HEK293 (cell line): ENCODE data around the gene ANGPTL8.

Experiments used
- CTCF ChIA-PET: fragments of 350-600 bp; formaldehyde crosslinking; extraction: SDS; loops from one replicate; lab custom pipeline; 2021; ENCODE audit warnings: antibody characterized with exemption; lab: Yijun Ruan, JAX
- POLR2A ChIA-PET: fragments of 300-600 bp; formaldehyde crosslinking; extraction: SDS; loops from one replicate; lab custom pipeline; 2020; ENCODE audit warnings: antibody characterized with exemption, inconsistent platforms; lab: Yijun Ruan, JAX
- H3K27ac ChIP-seq: fragments of 200-500 bp; sonication (Bioruptor generic); 2 replicates; pipeline ENCODE4 v1.5.1; 2014; ENCODE audit warnings: low read depth, low read length, control low read depth, inconsistent platforms; ENCODE audit errors: extremely low read depth
- H3K36me3 ChIP-seq, 2 experiments: fragments of 200-500 bp in 1 of 2; sonication (Bioruptor generic) in 1 of 2; 1 replicate in 1 of 2; 2 replicates in 1 of 2; pipeline ENCODE4 v1.5.1; 2014 to 2017; ENCODE audit warnings: inconsistent platforms in 2 of 2, low read length in 2 of 2; ENCODE audit not compliant: control insufficient read depth in 2 of 2, insufficient read depth in 1 of 2
- H3K4me1 ChIP-seq: fragments of 200-500 bp; sonication (Bioruptor generic); 2 replicates; pipeline ENCODE4 v1.5.1; 2014; ENCODE audit warnings: mild to moderate bottlenecking, low read length, inconsistent platforms; ENCODE audit not compliant: control insufficient read depth, insufficient read depth
- H3K4me3 ChIP-seq: 2 replicates; pipeline ENCODE4 v1.5.1; 2011; ENCODE audit warnings: low read depth, mild to moderate bottlenecking, control low read depth, low read length, moderate library complexity
- H3K9me3 ChIP-seq: fragments of 200-500 bp; sonication (Bioruptor generic); 2 replicates; pipeline ENCODE4 v1.5.1; 2014; ENCODE audit warnings: low read depth, low read length, inconsistent platforms; ENCODE audit not compliant: control insufficient read depth, insufficient read depth
- FEZF1 ChIP-seq: fragments of 450-650 bp; formaldehyde crosslinking; IDR thresholded peaks from 2 replicates; pipeline ENCODE4 v1.5.1; 2016; ENCODE audit warnings: missing biosample characterization, missing genetic modification characterization
- GLIS1 ChIP-seq: fragments of 450-650 bp; formaldehyde crosslinking; IDR thresholded peaks from 2 replicates; pipeline ENCODE4 v1.5.1; 2016; ENCODE audit warnings: missing biosample characterization, missing genetic modification characterization
- KLF9 ChIP-seq: fragments of 450-650 bp; formaldehyde crosslinking; IDR thresholded peaks from 2 replicates; pipeline ENCODE4 v1.5.1; 2016; ENCODE audit warnings: missing biosample characterization, missing genetic modification characterization, low read depth
- PRDM1 ChIP-seq: fragments of 450-650 bp; formaldehyde crosslinking; IDR thresholded peaks from 2 replicates; pipeline ENCODE4; 2016; ENCODE audit warnings: missing biosample characterization, missing genetic modification characterization
- SP7 ChIP-seq: fragments of 450-650 bp; formaldehyde crosslinking; IDR thresholded peaks from 2 replicates; pipeline ENCODE4 v1.5.1; 2016; ENCODE audit warnings: missing biosample characterization, missing genetic modification characterization
- TCF7L2 ChIP-seq: IDR thresholded peaks from 2 replicates; pipeline ENCODE4 v1.6.1; 2011; ENCODE audit warnings: low read depth, mild to moderate bottlenecking, inconsistent platforms, low read length, moderate library complexity, borderline replicate concordance
- ZBTB20 ChIP-seq: fragments of 450-650 bp; formaldehyde crosslinking; IDR thresholded peaks from 2 replicates; pipeline ENCODE4 v1.5.1; 2016; ENCODE audit warnings: missing biosample characterization, missing genetic modification characterization
- ZBTB8A ChIP-seq: fragments of 450-650 bp; formaldehyde crosslinking; IDR thresholded peaks from 2 replicates; pipeline ENCODE4 v1.5.1; 2016; ENCODE audit warnings: missing biosample characterization, missing genetic modification characterization
- ZNF248 ChIP-seq: fragments of 450-650 bp; formaldehyde crosslinking; IDR thresholded peaks from 2 replicates; pipeline ENCODE4 v1.5.1; 2017; ENCODE audit warnings: missing biosample characterization, missing genetic modification characterization
- ZNF292 ChIP-seq: fragments of 450-650 bp; formaldehyde crosslinking; IDR thresholded peaks from 2 replicates; pipeline ENCODE4 v1.5.1; 2016; ENCODE audit warnings: low read depth, missing biosample characterization, missing genetic modification characterization, borderline replicate concordance
- ZNF37A ChIP-seq: fragments of 450-650 bp; IDR thresholded peaks from 2 replicates; pipeline ENCODE4 v1.5.1; 2018; ENCODE audit warnings: missing biosample characterization, missing genetic modification characterization
- ZNF391 ChIP-seq: fragments of 450-650 bp; formaldehyde crosslinking; IDR thresholded peaks from 2 replicates; pipeline ENCODE4 v1.5.1; 2016; ENCODE audit warnings: low read depth, missing biosample characterization, missing genetic modification characterization, borderline replicate concordance
- ZNF398 ChIP-seq: fragments of 450-650 bp; formaldehyde crosslinking; IDR thresholded peaks from 2 replicates; pipeline ENCODE4 v1.5.1; 2017; ENCODE audit warnings: missing biosample characterization, missing genetic modification characterization
- ZNF416 ChIP-seq: fragments of 450-650 bp; formaldehyde crosslinking; IDR thresholded peaks from 2 replicates; pipeline ENCODE4 v1.5.1; 2016; ENCODE audit warnings: missing biosample characterization, missing genetic modification characterization
- ZNF521 ChIP-seq: fragments of 450-650 bp; formaldehyde crosslinking; IDR thresholded peaks from 2 replicates; pipeline ENCODE4 v1.5.1; 2017; ENCODE audit warnings: missing biosample characterization, mild to moderate bottlenecking, missing genetic modification characterization
- ZNF596 ChIP-seq: fragments of 450-650 bp; IDR thresholded peaks from 2 replicates; pipeline ENCODE4 v1.5.0; 2018; ENCODE audit warnings: missing biosample characterization, mild to moderate bottlenecking, missing genetic modification characterization, moderate library complexity
- ZNF664 ChIP-seq: fragments of 450-650 bp; formaldehyde crosslinking; IDR thresholded peaks from 2 replicates; pipeline ENCODE4 v1.5.1; 2016; ENCODE audit warnings: missing biosample characterization, missing genetic modification characterization
- ZNF701 ChIP-seq: fragments of 450-650 bp; formaldehyde crosslinking; IDR thresholded peaks from 2 replicates; pipeline ENCODE4 v1.5.1; 2016; ENCODE audit warnings: missing biosample characterization, missing genetic modification characterization
- ZNF837 ChIP-seq: fragments of 450-650 bp; formaldehyde crosslinking; IDR thresholded peaks from 2 replicates; pipeline ENCODE4 v1.5.1; 2016; ENCODE audit warnings: missing biosample characterization, missing genetic modification characterization
- ZSCAN18 ChIP-seq: fragments of 450-650 bp; formaldehyde crosslinking; IDR thresholded peaks from 2 replicates; pipeline ENCODE4 v1.5.1; 2016; ENCODE audit warnings: missing biosample characterization, missing genetic modification characterization
- ZSCAN30 ChIP-seq: fragments of 450-650 bp; IDR thresholded peaks from 2 replicates; pipeline ENCODE4 v1.5.1; 2018; ENCODE audit warnings: missing biosample characterization, mild to moderate bottlenecking, missing genetic modification characterization, moderate library complexity

ANGPTL8 gene

GRCh38 chr19:11194173-11194572 lies 45.2 kb upstream of the ANGPTL8 start:
- Histone ChIP-seq H3K9me3 (no peaks in the 10 kb centered on the region), H3K36me3 (peaks cover 3 to 39% of the 10 kb centered on the region in 2 experiments; a peak in 2 of 3 replicates), H3K4me1 (peaks cover 5% of the 10 kb centered on the region), H3K27ac (no peak overlapping the region), H3K4me3 (no peak overlapping the region)
- no peak for TF ChIP-seq ZNF521 (tag by site-specific recombination)
- no peak for TF ChIP-seq ZNF398 (tag by site-specific recombination)
- no peak for TF ChIP-seq ZNF664 (tag by site-specific recombination)
- TF ChIP-seq ZNF701 (tag by site-specific recombination): no peak
- TF ChIP-seq TCF7L2: no peak
- TF ChIP-seq FEZF1 (tag by site-specific recombination): no peak
- TF ChIP-seq ZNF416 (tag by site-specific recombination): no peak
- TF ChIP-seq ZSCAN30 (tag by site-specific recombination): no peak
- TF ChIP-seq GLIS1 (tag by site-specific recombination): no peak
- TF ChIP-seq ZNF837 (tag by site-specific recombination): no peak
- no peak for TF ChIP-seq ZNF596 (tag by site-specific recombination)
- no peak for TF ChIP-seq ZNF391
- TF ChIP-seq ZSCAN18 (tag by site-specific recombination): no peak
- no peak for TF ChIP-seq ZBTB8A (tag by site-specific recombination)
- TF ChIP-seq ZNF292 (tag by site-specific recombination): no peak
- TF ChIP-seq ZNF248 (tag by site-specific recombination): no peak
- no peak for TF ChIP-seq SP7 (tag by site-specific recombination)
- TF ChIP-seq KLF9 (tag by site-specific recombination): no peak
- no peak for TF ChIP-seq ZBTB20
- ChIA-PET POLR2A (no interaction called here), CTCF (interaction anchor here (0.6 kb wide), 1 partner anchor 777 kb away, joined by 3 read pairs; no protein-coding TSS in a partner anchor)

- no peak overlapping the region for H3K4me3 ChIP-seq
- POLR2A ChIA-PET: no interaction called here
- peak; percentile 52; the same call in 1 of the 2 replicates for TF ChIP-seq PRDM1 (tag by site-specific recombination)
- TF ChIP-seq ZNF37A (tag by site-specific recombination): no peak
- TF ChIP-seq, all 188 proteins: peak for 1
- Histone ChIP-seq H3K36me3 (peaks cover 3 to 39% of the 10 kb centered on the region in 2 experiments; a peak in 2 of 3 replicates), H3K27ac (no peak overlapping the region), H3K9me3 (no peaks in the 10 kb centered on the region), H3K4me1 (peaks cover under 1% of the 10 kb centered on the region)
- CTCF ChIA-PET: interaction anchor here (0.6 to 1.0 kb wide), 2 partner anchors 9 to 778 kb away, joined by 3 to 4 read pairs; no protein-coding TSS in a partner anchor
Observed at GRCh38 chr19:11194656-11195558, 44.5 kb upstream of the ANGPTL8 start.
